ENCODE results near the gene NTRK3. TPM values are rescaled to one million over a fixed set of nuclear protein-coding genes. Genes with fewer than 3 reads are reported as not detected.

The NTRK3 gene
- total and polyA plus RNA-seq, 2 experiments from 2014 or later: not detected

- no peak overlapping the region for H3K9ac ChIP-seq
- H3K4me1 ChIP-seq (ENCODE audit: insufficient read depth): no peaks in the 10 kb centered on the region
- no peaks in the 10 kb centered on the region for H3K79me2 ChIP-seq (ENCODE audit: insufficient read depth)
- H3F3A ChIP-seq (ENCODE audit: insufficient read depth): no peaks in the 10 kb centered on the region
- no peaks in the 10 kb centered on the region for H3K9me2 ChIP-seq (ENCODE audit: insufficient read depth)
- DNase-seq: no peak
- H3K4me2 ChIP-seq (ENCODE audit: unreplicated experiment): no peak overlapping the region
- H3K27ac ChIP-seq: no peak overlapping the region
- WGBS, 2 experiments (ENCODE audit: low coverage in 1 of 2, low lambda C conversion rate in 2 of 2, missing lambda C conversion rate in 2 of 2): 43 to 46% methylated on average over 10 to 13 of the region's 13 CpGs
- H2AFZ ChIP-seq: no peak overlapping the region
- no peaks in the 10 kb centered on the region for H3K9me3 ChIP-seq (ENCODE audit: low read depth)
- H3K36me3 ChIP-seq (ENCODE audit: low read depth): no peaks in the 10 kb centered on the region
- in situ Hi-C loops (cut with MboI): no loop called here
- H3K27me3 ChIP-seq (replicated peaks; ENCODE audit: insufficient read depth): no peaks in the 10 kb centered on the region
- TF ChIP-seq EZH2phosphoT487 (IDR thresholded peaks at IDR 0.05; ENCODE audit: insufficient read depth, low read depth) (no peak), EZH2 (IDR thresholded peaks at IDR 0.05; ENCODE audit: insufficient read depth, poor library complexity, severe bottlenecking) (no peak)
- H4K20me1 ChIP-seq (ENCODE audit: insufficient read depth): no peaks in the 10 kb centered on the region
- no peak overlapping the region for H3K4me3 ChIP-seq
These were observed 282.9 kb downstream of the NTRK3 start for GRCh38 chr15:87973501-87974215.

- H3K4me1 ChIP-seq (ENCODE audit: insufficient read depth): no peaks in the 10 kb centered on the region
- H3K27me3 ChIP-seq (replicated peaks; ENCODE audit: insufficient read depth): no peaks in the 10 kb centered on the region
- no peak overlapping the region for H3K4me2 ChIP-seq (ENCODE audit: unreplicated experiment)
- no peak overlapping the region for H2AFZ ChIP-seq
- no peak overlapping the region for H3K9ac ChIP-seq
- TF ChIP-seq EZH2 (IDR thresholded peaks at IDR 0.05; ENCODE audit: insufficient read depth, poor library complexity, severe bottlenecking) (no peak), EZH2phosphoT487 (IDR thresholded peaks at IDR 0.05; ENCODE audit: insufficient read depth, low read depth) (no peak)
- no peak overlapping the region for H3K27ac ChIP-seq
- no peak overlapping the region for H3K4me3 ChIP-seq
- no peaks in the 10 kb centered on the region for H3K9me3 ChIP-seq (ENCODE audit: low read depth)
- no peaks in the 10 kb centered on the region for H3K79me2 ChIP-seq (ENCODE audit: insufficient read depth)
- no peaks in the 10 kb centered on the region for H3K9me2 ChIP-seq (ENCODE audit: insufficient read depth)
- H3F3A ChIP-seq (ENCODE audit: insufficient read depth): no peaks in the 10 kb centered on the region
- no peaks in the 10 kb centered on the region for H4K20me1 ChIP-seq (ENCODE audit: insufficient read depth)
- WGBS, 2 experiments (ENCODE audit: low coverage in 1 of 2, low lambda C conversion rate in 2 of 2, missing lambda C conversion rate in 2 of 2): 12 to 21% methylated on average over 3 of the region's 3 CpGs
- no peaks in the 10 kb centered on the region for H3K36me3 ChIP-seq (ENCODE audit: low read depth)
- DNase-seq: no peak
- in situ Hi-C loops (cut with MboI): no loop called here
These were observed 285.5 kb downstream of the NTRK3 start for GRCh38 chr15:87971076-87971475.

GRCh38 chr15:87967951-87968350 is 288.6 kb downstream of the NTRK3 start:
- H3K79me2 ChIP-seq (ENCODE audit: insufficient read depth): no peaks in the 10 kb centered on the region

GRCh38 chr15:87965304-87965703 is 291.2 kb downstream of the NTRK3 start:
- Histone ChIP-seq H3K9me2 (ENCODE audit: insufficient read depth) (no peaks in the 10 kb centered on the region), H3K79me2 (ENCODE audit: insufficient read depth) (no peaks in the 10 kb centered on the region), H3K4me1 (ENCODE audit: insufficient read depth) (no peaks in the 10 kb centered on the region), H3F3A (ENCODE audit: insufficient read depth) (no peaks in the 10 kb centered on the region), H3K4me3 (no peak overlapping the region), H2AFZ (no peak overlapping the region), H3K27ac (no peak overlapping the region), H3K9ac (no peak overlapping the region), H3K9me3 (ENCODE audit: low read depth) (no peaks in the 10 kb centered on the region), H3K27me3 (replicated peaks; ENCODE audit: insufficient read depth) (no peaks in the 10 kb centered on the region), H3K36me3 (ENCODE audit: low read depth) (no peaks in the 10 kb centered on the region), H3K4me2 (ENCODE audit: unreplicated experiment) (no peak overlapping the region), H4K20me1 (ENCODE audit: insufficient read depth) (no peaks in the 10 kb centered on the region)
- TF ChIP-seq EZH2 (IDR thresholded peaks at IDR 0.05; ENCODE audit: insufficient read depth, poor library complexity, severe bottlenecking) (no peak), EZH2phosphoT487 (IDR thresholded peaks at IDR 0.05; ENCODE audit: insufficient read depth, low read depth) (no peak)
- 43 to 45% methylated on average over 5 of the region's 5 CpGs for WGBS, 2 experiments (ENCODE audit: low coverage in 1 of 2, low lambda C conversion rate in 2 of 2, missing lambda C conversion rate in 2 of 2)
- in situ Hi-C loops (cut with MboI): no loop called here
- no peak for DNase-seq

More at GRCh38 chr15:87967951-87968350, 288.6 kb downstream of the NTRK3 start:
- no peaks in the 10 kb centered on the region for H3F3A ChIP-seq (ENCODE audit: insufficient read depth)
- TF ChIP-seq EZH2phosphoT487 (IDR thresholded peaks at IDR 0.05; ENCODE audit: insufficient read depth, low read depth): no peak
- TF ChIP-seq EZH2 (IDR thresholded peaks at IDR 0.05; ENCODE audit: insufficient read depth, poor library complexity, severe bottlenecking): no peak
- no peak overlapping the region for H3K27ac ChIP-seq
- H2AFZ ChIP-seq: no peak overlapping the region
- H3K27me3 ChIP-seq (replicated peaks; ENCODE audit: insufficient read depth): no peaks in the 10 kb centered on the region
- 26 to 38% methylated on average over 2 of the region's 2 CpGs for WGBS, 2 experiments (ENCODE audit: low coverage in 1 of 2, low lambda C conversion rate in 2 of 2, missing lambda C conversion rate in 2 of 2)
- H3K9ac ChIP-seq: no peak overlapping the region
- no peak for DNase-seq
- H3K36me3 ChIP-seq (ENCODE audit: low read depth): no peaks in the 10 kb centered on the region
- no peaks in the 10 kb centered on the region for H3K4me1 ChIP-seq (ENCODE audit: insufficient read depth)
- no peaks in the 10 kb centered on the region for H3K9me3 ChIP-seq (ENCODE audit: low read depth)
- H4K20me1 ChIP-seq (ENCODE audit: insufficient read depth): no peaks in the 10 kb centered on the region
- no peaks in the 10 kb centered on the region for H3K9me2 ChIP-seq (ENCODE audit: insufficient read depth)
- H3K4me2 ChIP-seq (ENCODE audit: unreplicated experiment): no peak overlapping the region
- no peak overlapping the region for H3K4me3 ChIP-seq
- in situ Hi-C loops (cut with MboI): no loop called here
